Bladder microvascular endothelial cell (primary cell): ENCODE results near the gene ZCCHC3. TPM values are rescaled to one million over a fixed set of nuclear protein-coding genes. Genes with fewer than 3 reads are reported as not detected.

ENCODE experiments used
- total RNA-seq: library from RNA; depleted of rRNA; stranded (reverse); fragments of >200 nt; gene quantifications from 2 replicates; pipeline ENCODE4 v1.2.3, GENCODE V29; 2014

The ZCCHC3 gene, protein sequence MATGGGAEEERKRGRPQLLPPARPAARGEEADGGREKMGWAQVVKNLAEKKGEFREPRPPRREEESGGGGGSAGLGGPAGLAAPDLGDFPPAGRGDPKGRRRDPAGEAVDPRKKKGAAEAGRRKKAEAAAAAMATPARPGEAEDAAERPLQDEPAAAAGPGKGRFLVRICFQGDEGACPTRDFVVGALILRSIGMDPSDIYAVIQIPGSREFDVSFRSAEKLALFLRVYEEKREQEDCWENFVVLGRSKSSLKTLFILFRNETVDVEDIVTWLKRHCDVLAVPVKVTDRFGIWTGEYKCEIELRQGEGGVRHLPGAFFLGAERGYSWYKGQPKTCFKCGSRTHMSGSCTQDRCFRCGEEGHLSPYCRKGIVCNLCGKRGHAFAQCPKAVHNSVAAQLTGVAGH
- total RNA-seq: 13.4 and 14.6 TPM in 2 replicates

DNA sequence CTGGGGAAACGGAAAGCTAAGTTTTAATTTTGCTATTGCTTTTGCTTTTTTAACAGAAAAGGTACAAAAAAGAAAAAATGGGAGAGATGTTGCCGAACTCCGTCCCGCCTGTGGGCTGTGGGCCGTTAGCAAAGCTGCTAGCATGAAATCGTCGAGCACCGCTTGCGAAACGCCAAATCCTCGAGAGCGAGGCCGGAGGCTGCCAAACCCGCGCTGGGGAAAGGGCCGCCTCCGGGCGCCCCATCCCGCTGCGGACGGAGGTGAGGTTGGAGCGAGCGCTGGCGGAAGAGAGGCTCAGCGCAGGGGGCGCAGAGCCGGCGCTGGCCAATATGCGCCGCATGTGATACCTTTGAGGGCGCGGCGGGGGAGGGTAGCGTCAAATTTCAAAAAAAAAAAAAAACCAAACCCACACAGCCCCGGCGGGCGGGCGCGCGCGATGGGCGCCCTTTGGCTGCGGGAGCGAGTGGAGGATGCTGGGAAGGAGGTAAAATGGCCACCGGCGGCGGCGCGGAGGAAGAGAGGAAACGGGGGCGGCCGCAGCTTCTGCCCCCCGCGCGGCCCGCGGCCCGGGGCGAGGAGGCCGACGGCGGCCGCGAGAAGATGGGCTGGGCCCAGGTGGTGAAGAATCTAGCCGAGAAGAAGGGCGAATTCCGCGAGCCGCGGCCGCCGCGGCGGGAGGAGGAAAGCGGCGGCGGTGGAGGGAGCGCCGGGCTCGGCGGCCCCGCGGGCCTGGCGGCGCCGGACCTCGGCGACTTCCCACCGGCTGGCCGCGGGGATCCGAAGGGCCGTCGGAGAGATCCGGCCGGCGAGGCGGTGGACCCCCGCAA, at the start of gene ZCCHC3:
Gene ZCCHC3 (plus strand): TSS at position 473 of the 827 bp plus-strand sequence. CDS start 17 bp downstream, at position 490.

DNA sequence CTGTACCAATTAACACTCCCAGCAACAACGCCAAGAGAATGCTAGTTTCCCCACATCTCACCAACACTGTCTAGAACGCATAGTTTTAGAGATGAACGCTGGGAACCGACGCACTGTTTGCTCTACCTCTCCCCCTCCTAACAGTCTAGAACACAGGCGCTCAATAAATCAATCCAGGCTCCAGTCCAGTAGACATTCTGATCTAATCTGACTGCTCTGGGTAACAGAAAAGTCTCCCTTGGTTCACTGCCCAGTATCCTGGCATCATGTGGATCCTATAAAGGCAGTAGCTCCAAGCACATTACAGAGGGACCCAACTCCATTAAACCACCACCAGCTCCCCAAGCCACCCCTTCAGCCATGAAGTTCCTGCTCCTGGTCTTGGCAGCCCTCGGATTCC, 40.0 kb upstream of the ZCCHC3 start, which contains the start of gene DEFB132:
Gene DEFB132 (plus strand): TSS at position 306 of the 400 bp plus-strand sequence. CDS start 55 bp downstream, at position 361.

DNA sequence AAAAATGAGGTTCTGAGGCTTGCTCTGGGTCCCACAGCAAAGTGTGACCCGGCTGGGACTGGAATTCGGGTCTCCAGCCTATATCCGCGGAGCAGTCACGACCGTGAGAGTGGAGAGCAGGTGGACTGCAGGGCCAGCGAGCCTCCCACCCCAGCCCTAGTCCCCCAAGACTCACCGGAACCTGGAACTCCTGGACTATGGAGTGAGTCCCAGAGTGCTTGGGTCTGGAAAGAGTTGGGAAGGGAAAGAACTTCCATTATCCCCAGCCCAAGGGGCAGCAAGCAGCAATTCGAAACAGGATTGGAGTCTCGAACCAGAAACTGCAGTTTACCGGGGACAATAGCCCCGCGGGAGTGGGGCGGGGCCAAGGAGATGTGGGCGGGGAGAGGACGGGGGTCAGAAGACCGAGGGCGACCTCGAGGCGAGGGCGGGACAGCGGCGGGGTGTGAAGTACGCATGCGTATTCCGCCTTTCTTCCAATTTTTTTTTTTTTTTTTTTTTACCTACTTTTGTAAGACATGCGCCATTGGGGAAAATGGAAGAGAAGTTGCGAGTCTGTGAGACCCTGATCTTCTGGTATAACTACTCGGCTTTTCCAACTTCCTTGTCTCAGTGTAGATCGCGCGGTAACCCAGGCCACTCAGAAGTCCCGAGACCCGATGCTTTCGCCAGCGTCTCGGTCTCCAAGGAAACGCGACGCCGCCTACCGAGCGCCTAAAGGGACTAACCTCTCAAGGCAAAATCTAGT, 7.1 kb upstream of the ZCCHC3 start, which contains the start of gene C20orf96:
Gene C20orf96 (minus strand): TSS at position 667 of the 748 bp plus-strand sequence. CDS start 140 bp downstream, at position 527.

DNA sequence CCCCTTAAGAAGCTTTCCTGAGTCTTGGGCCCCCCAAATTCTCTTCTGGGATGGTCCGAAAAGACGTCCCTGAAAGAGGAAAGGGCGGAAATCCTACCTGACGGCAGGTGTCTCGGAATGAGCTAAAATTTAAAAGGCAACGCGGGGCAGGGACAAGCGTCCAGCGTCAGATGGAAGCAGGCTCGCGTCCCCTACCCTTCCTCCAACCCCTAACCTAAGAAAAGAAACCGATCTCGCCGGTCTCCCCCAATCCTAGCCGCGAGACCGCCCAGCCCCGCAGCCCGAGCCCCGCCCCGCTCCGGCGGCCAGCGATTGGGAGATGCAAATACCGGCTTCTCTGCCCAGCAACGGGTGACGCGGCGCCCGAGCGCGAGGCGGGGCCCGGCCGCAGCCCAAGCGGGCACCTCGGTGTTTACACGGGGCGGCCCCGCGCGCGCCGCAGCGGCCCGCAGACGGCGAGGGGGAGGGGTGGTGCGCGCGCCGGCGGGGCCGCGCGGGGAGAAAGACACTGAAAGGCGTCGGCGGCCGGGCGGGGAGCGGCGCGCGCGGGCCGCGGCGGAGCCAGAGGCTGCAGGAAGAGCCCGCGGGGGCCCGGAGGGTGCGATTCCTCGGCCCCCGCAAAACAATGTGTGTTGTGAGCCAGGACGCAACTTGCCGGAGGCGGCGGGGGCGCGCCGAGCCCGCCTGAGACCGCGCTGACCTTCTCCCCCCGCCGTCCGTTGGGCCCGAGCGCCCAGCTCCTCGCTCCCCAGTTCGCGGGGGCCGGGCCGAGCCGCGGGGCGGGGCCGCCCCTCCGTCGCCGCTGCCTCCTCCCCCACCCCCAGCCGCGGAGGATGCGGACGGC, 27.9 kb downstream of the ZCCHC3 start, which contains the start of gene SOX12:
Gene SOX12 (plus strand): TSS at position 508 of the 844 bp plus-strand sequence. CDS start 373 bp downstream, outside the sequence.

DNA sequence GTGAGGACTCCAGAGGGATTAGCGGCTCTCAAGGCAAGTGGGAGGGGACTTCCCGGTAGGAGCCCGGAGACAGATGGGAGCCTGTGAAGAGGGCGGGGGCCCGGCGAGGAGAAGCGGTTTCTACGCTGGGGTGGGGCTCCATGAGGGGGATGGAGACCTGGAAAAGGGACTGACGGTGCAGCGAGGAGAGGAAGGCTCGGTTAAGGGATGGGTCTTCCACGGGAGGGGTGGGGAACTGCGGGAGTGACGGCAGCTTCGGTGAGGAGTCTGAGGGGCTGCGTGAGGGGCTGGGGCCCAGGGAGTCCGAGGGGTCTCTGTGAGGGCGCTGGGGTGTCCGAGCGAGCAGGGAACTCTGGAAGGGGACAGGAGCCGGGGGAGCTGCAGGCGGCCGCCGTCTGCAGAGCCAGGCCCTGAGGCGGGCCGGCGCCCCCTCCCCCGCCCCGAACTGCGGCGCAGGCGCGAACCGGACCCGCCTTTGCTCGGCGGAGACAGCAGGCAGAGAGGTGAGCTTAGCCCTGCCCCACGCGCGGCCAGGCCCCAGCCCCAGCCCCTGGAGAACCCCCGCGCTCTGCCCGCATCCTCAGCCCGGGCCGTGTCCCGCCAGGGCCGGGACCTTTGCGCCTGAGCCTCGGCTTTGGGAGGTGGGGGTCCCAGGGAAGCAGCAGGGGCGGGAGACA, 49.4 kb downstream of the ZCCHC3 start, which contains the start of gene NRSN2:
Gene NRSN2 (plus strand): TSS at position 472 of the 677 bp plus-strand sequence. CDS start 2,533 bp downstream, outside the sequence.

Other genes with a start within 250 kb of the ZCCHC3 start
- gene DEFB125, start 209.9 kb upstream of the ZCCHC3 start, total RNA-seq: not detected in 2 replicates
- gene DEFB126, start 155.0 kb upstream of the ZCCHC3 start, total RNA-seq: not detected in 2 replicates
- not detected in 2 replicates for gene DEFB127, start 140.1 kb upstream of the ZCCHC3 start, total RNA-seq
- gene DEFB128, start 107.9 kb upstream of the ZCCHC3 start, total RNA-seq: not detected in 2 replicates
- gene DEFB129, start 70.3 kb upstream of the ZCCHC3 start, total RNA-seq: not detected in 2 replicates
- gene DEFB132, start 39.8 kb upstream of the ZCCHC3 start, total RNA-seq: not detected in 2 replicates
- 3.6 and 4.2 TPM in 2 replicates for gene C20orf96, start 6.8 kb upstream of the ZCCHC3 start, total RNA-seq
- 3.6 and 5.1 TPM in 2 replicates for gene SOX12, start 28.0 kb downstream of the ZCCHC3 start, total RNA-seq
- 13.6 and 22.8 TPM in 2 replicates for gene NRSN2, start 49.5 kb downstream of the ZCCHC3 start, total RNA-seq
- 30.4 and 36.3 TPM in 2 replicates for gene TRIB3, start 83.2 kb downstream of the ZCCHC3 start, total RNA-seq
- 57.3 and 88.6 TPM in 2 replicates for gene RBCK1, start 110.7 kb downstream of the ZCCHC3 start, total RNA-seq
- 14.2 and 36.6 TPM in 2 replicates for gene TBC1D20, start 165.0 kb downstream of the ZCCHC3 start, total RNA-seq
- gene CSNK2A1, start 246.2 kb downstream of the ZCCHC3 start, total RNA-seq: 61.2 and 154 TPM in 2 replicates